Stimulated activated CD4-positive, alpha-beta T cell treated with anti-CD3 and anti-CD28 coated beads, Interleukin-15, amount 100 ng/mL, for 1 hour (primary cell): ENCODE data around the gene KLRF1.
A peak's percentile ranks its signal among the peaks of the same experiment; 100 is the strongest.

Experiments
- DNase-seq, 2 donors: peaks; one replicate each; pipeline ENCODE4 v3.0.0-alpha.2; 2020; ENCODE audit warnings: low read depth in 1 of 2, low spot score in 1 of 2

KLRF1 gene, protein sequence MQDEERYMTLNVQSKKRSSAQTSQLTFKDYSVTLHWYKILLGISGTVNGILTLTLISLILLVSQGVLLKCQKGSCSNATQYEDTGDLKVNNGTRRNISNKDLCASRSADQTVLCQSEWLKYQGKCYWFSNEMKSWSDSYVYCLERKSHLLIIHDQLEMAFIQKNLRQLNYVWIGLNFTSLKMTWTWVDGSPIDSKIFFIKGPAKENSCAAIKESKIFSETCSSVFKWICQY

DNA sequence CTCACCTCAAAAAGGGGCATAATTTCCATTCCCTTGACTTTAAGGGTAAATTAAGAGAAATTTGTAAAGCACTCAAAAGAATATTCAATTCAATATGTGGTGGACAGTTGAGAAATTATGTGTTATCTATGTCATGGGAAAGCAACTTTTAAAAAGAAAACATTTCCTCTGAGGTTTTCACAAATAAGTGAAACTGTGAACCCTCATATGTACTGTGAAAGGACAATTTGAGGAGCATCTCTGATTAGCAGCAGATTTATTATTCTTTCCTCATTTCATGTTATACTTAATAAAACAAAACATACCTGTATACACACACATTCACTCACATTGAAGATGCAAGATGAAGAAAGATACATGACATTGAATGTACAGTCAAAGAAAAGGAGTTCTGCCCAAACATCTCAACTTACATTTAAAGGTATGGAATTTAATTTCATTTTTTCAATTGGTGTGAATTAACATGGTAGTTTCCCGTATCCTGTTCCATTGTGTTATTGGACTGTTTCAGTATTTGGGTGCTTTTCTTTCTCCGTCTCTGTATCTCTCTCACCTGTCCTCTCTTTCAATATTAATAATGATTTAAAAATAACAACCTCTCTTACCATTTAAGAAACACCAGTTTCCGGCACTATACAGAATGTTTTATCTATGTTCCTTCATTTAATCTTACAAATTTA lies at the start of gene KLRF1:
TSS of gene KLRF1 (plus strand) at position 273 of the 680 bp plus-strand sequence. CDS start at position 337, 64 bp downstream.
- no peak for DNase-seq

DNA sequence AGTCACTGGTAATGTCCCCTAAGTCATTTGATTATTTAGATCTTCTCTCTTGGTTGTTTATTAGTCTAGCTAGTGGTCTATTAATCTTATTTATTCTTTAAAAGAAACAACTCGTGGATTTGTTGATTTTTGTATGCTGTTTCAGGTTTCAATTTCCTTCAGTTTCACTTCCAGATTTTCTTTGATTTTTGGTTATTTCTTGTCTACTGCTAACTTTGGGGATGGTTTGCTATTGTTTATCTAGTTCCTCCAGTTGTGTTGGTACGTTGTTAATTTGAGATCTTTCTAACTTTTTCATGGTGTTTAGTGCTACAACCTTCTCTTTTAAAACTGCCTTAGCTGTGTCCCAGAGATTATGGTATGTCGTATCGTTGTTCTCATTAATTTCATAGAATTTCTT lies 48.1 kb upstream of the KLRF1 start:
- no peak for DNase-seq

DNA sequence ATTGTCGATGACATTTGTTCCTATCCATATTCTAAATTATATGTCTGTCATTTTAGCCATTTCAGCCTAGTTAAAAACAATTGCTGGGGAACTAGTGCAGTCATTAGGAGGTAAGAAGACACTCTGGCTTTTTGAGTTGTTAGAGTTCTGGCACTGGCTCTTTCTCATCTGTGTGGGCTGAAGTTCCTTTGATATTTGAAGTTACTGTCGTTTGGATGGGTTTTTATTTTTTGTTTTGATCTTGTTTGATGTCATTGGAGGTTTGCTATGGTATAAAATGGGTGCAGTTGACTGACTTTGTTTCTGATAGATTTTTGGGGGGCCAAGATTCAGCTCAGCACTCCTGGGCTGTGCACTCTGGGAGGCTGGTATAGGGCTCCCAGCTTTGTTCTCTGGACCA lies 45.9 kb upstream of the KLRF1 start:
- DNase-seq, result no peak

DNA sequence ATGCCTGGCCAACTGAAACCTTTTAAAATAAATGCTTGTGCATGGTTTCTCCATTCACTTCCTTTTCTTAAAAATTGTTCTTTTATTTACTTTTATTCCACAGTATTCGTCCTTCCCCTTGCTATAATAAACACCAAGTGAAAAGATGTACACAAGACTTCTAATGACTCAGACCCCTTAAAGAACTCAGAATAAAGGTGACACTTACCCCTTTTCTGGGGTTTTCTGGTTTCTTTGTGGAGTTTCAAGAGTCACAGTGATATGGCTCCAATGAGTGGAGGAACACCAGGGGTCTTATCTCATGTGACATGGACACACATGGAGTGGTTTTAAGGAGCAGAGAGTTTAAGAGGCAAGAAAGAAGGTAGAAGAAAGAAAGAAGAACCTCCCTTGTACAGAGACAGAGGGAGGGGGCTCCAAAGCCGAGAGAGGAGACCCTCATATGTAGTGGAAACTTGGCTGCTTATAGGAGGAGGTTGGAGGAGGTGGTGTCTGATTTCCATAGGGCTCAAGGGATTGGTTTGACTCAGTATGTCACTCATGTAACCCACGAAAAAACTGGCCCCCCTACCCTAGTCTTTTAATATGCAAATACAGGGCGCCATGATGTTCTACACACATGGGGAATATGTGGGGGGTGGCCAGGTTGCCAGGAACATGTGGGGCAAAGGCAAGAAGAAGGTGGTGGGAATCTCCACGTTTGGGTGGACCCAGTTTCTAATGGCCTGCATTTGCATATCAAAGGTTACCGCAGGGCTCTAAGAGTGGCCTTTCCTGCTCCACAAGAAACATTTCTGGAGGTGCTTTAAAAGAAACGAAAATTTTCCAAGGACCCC lies 44.5 kb upstream of the KLRF1 start:
- DNase-seq, result no peak

DNA sequence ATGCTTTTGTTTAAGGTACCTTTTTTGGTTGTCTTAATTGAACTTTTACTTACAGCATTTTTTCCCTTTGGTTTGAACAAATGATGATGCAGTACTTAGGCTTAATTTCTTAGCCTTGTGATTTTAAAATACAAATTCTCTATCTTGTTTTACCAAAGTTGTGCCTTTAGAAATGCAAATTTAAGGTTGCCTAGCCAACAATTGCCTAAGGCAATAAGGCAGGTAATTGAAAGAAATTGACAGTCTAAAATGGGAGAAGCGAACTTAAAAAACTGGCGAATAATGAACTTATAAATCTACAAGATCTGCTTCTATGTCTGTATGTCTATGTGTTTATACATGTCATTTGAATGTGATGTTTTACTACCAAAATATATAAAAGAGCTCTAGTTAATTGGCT lies 43.0 kb upstream of the KLRF1 start:
- no peak for DNase-seq

DNA sequence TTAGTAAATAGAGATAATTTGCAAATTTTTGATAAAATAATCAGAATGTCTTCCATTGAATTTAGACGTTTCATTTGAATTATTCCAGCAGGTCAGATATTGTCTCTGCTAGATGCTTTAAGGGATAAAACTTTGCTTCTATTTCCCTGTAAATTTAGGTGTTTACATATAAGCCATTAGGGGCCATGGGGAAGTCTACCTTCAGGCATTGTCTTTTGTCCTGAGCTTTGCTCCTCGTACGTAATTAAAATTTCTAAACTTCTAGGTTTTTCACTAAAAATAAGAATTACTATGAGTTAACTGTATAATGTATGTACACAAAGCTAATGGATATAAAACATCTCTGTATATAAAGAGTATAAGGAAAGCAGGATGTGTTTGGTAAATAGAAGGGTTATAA lies 42.5 kb upstream of the KLRF1 start:
- no peak for DNase-seq

DNA sequence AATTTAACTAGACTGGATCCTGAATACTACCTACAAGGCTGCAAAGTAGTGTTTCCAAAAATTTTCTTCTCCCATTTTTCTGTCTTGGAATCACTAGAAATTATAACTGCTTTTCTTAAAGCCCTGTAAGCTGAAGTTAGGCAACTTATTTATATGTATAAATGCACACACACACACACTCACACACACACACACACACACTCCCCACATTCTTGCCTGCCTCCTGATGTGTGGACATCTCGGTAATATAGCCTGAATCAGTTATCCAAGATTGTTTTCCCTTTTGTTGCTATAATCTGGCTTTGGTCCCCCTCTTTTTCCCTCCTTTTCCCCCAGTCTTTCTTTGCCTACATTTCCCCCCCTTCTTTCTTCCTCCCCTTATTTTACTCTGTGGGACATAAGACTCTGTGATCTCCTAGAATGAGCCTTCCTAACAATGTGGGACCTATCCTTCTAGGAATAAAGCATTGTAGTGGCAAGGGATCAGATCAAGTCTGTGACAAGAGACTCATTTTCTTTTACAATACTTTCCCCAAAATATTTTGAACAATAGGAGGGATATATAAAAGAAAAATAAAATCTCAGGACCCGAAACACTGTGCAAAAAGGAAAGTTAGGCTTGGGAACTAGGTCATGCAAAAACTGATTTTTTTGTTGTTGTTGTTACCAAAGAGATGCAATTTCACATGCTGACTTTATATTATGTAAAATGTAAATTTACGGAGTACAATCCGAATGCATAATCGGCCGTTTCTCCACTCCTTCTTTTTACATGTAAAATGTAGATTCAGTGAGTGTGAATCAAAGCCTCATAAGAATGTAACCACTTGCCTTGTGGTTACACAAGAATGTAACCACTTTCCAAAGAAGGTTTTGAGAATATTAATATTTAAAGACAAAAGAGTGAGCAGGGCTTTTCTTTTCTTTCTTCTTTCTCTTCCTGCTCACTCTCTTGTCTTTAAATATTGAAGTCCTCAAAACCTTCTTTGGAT lies 40.3 kb upstream of the KLRF1 start:
- no peak for DNase-seq

DNA sequence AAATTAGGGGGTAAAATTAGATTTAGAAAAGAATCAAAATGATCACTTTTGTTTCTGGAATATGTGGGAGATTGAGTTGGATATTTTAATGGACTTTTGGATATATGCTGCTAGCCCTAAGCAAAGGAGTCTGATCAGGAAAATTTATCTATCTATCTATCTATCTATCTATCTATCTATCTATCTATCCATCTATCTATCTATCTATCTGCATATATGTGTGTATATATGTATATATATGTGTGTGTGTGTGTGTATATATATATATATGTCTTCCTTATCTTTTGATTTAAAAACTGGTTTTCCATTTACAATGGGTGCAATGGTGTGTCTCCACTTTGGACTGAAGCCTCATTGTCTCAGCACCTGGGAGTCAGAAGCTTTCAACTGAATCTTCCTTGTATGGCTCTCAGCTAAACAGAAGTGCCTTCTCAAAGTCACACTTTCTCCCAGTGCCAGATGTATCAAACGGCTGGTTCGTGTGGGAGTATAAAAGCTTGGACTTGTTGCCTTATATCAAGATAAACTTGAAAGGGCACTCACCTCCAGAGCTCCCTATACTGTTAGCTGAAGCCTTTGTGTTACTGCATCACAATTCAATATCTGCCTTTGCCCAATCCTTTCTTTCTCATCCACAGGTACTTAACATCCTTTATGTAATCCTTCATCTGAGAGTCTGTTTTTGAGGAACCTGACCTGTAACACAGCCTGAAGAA lies 34.9 kb upstream of the KLRF1 start:
- DNase-seq, result no peak

DNA sequence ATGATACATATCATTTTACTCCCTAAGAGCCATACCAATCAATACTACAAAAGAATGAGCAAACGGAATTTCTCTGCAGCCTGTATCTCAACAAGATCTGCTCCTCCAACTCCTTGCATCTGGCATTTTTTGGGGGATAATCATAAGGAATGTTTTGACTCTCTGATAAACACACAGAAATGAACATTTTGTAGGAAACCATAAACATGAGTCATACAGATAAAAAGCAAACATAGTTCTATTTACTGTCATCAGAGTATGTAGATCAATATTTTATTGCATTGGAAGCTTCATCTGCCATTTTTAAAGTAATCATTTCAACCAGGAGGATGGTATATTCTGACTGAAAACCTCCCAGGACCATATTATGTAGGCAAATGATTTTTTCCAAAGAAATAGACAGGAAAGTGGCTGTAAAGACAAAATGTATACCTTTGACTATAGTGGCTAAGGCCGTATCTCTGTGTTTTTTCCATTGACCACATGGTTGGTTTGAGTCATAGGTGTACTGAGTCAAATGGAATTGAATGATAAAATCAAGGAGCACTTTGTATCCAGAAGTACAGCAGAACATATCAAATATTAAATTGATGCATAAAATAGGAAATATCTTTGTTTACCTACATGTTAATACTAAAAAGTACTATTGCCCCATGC lies 34.2 kb upstream of the KLRF1 start:
- DNase-seq, result no peak

DNA sequence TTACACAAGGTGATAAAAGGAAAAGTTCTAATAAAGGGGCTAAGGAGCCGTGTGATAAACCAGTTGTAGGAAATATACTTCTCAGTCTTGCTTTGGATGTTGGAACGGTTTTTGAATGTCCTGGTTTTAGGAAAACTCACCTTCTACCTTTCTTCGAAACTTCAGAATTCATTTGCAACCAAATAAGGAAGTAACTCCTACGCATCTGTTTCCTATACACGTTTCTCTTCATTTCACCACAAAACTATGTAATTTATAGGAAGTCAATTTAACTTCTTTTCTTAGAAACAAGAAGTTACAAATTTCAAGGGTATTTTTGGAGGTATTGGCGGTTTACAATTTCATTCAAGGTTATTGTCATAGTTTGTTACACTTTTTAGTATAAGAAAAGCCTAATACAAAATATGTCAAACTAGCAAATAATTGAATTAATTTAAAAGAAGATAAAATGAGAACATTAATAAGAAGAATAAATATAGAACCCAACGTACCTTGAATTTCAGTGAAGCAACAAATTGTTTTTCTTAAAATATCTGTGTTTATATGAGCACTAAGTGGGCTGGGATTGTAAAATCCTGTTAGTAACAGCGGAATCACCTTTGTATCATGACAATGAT lies 33.4 kb upstream of the KLRF1 start:
- DNase-seq, result no peak

DNA sequence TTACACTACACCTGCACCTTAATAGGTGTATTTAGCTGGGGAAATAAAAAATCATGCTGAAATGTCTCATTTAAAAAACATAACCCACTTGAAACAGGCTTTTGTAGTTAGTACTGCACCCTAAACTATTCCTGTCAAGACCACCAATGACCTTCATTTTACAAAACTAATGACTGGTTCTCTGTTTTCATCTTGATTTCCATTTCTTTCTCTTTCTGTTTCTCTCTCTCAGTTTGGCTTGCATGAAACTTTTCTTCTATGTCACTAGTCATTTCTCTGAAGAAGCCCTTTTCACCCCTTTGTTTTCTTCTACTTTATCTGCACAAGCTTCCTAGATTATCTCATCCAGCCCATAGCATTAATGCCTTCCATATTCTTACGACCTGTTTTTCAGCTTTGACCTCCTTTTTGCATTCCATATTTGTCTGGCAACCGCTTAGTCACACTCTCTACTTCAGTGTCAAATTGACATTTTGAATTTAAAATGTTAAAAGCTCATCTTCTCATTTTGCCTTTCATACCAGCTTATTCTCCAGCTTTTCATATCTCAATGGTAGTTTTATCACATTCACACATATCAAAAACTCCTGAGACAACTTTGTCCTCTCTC lies 32.7 kb upstream of the KLRF1 start:
- DNase-seq, result no peak

DNA sequence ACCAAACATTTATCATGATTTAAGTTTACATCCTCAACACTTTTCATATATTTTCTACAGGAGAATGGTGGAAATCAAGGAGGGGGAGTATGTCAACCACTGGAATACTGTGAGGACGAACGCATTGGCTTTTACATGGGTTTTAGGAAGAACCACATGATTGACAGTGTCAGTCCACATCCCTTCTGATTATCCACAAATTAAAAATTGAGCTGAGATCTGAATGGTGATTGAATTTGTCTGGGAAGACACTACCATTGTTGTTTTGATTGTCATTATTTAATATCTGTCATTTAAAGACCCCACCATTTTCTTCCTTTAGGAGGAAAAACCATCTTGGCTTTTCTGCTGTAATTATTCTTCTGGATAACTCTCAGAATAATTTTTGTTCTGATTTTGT lies 31.3 kb upstream of the KLRF1 start:
- DNase-seq, result no peak

DNA sequence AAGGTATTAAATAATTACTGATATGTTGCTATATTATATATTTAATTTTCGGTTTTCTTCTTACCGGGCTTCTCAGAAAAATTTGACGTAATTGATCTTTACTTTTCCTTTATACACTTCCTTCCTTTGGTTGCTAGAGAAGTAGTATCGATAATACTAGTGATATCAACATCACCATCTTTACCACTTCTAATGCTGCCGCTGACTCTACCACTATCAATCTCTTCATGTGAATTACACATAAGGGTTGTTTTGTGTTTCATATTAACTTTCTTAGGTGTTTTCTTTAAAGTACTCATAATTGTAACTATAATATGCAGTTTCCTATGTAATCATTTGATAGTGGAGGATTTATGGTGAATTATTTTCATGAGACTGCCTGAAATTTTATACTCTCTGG lies 30.9 kb upstream of the KLRF1 start:
- DNase-seq, result no peak

DNA sequence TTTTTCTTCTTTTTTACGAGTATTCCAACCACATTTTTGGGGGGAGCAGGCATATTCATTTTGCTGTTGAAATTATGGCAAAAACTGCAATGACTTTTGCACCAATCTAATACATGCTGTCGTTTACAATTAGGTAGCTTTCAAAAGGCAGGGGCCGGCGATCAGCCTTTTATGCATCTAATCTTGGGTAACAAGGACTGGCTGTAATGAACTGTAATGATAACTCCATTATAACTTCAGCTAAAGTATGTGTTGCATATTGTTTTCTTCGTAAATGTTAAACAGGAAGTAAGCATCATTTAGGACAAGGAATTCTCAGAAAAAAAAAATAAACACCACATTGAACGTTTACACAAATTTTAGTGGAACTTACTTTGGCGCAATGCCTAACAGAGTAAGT lies 30.3 kb upstream of the KLRF1 start:
- DNase-seq, result no peak

DNA sequence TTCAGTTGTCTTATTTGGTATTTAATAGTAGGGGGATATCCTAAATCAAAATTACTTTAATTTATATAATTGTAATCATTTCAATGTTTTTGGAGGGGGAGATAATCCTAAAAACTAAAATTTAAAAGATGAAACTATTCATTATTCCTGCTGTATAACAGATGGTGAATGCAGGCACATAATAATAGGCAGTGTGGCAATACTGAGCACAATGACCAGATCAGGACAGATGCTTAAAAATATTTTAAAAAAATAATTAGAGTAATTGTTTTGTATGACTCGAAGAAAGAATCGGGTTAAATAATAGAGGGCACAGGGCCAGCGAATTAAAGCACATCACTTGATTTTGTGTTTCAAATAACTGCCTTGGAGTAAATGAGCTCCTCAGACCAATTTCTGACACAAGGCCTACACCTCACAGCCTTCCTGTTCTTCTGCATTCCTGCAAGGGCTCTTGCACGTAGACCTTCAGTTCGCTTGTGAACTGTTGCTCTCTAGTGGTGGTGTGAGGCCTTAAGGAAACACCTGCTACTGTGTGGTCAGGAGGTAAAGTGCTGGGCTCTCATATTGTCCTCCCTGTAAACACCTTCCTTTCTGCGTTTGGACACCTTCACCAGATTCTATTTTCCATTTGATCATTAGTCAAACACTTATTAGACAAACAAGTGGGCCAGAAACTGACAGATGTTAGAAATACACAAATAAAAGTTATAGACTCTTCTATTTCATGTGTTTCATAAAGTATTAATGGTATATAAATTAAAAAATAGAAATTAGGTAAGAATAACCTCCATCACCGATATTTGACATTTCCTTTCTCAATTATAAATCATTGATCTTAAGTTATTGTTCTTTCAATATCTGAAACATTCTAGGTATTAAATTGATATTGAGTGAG lies 29.3 kb upstream of the KLRF1 start:
- peak; percentile 5 to 45 for DNase-seq

DNA sequence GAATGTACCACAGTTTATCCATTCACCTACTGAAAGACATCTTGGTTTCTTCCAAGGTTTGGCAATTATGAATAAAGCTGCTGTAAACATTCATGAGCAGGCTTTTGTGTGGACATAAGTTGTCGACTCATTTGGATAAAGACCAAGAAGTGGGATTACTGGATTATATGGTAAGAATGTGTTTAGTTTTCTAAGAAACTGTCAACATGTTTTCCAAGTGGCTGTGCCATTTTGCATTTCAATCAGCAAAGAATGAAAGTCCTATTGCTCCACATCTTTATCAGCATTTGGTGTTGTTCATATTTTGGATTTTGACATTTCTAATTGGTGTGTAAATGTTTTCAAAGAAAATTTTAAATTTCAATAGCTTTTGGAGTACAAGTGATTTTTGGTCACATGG lies 27.3 kb upstream of the KLRF1 start:
- no peak for DNase-seq

DNA sequence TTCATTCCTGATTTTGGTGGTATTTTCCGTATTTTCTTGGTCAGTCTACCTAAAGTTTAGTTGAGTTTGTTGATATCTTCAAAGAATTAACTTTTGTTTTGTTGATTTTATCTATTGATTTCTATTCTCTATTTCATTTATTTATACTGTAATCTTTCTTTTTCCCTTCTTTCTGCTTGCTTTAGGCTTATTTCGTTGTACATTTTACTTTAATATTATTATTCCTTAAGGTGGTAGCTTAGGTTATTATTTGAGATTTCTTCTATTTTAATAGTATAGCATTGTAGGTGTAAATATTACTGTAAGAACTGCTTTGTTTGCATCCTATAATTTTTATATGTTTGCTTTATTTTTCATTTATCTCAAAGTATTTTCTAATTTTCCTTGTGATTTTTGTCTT lies 21.4 kb upstream of the KLRF1 start:
- no peak for DNase-seq

DNA sequence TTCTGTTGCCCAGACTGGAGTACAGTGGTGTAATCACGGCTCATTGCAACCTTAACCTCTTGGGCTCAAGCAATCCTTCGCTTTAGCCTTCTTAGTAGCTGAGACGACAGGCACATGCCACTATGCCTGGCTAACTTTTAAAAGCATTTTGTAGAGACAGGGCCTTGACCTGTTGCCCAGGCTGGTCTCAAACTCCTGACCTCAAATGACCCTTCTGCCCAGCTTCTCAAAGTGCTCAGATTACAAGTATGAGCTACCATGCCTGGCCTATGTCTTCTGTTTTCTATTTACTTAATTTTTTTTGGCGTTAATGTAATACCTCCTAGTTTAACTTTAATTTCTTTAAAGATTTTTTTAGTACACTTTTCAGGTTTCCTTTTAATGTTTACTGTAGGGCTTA lies 20.6 kb upstream of the KLRF1 start:
- no peak for DNase-seq
